Neural cell (in vitro differentiated cells): Measurements from ENCODE around the gene SRCIN1. TPM values are rescaled to one million over a fixed set of nuclear protein-coding genes. Genes with fewer than 3 reads are reported as not detected.

Experiments
- H2AFZ ChIP-seq: fragments of 200-600, 300-800 bp; sonication (generic), shearing (Covaris generic); 2 replicates; pipeline ENCODE4 v1.6.0; 2014; ENCODE audit warnings: low read depth, mild to moderate bottlenecking, antibody characterized with exemption, low read length, moderate library complexity
- H3F3A ChIP-seq: fragments of 200-600 bp; shearing (Covaris generic); 2 replicates; pipeline ENCODE4 v1.6.1; 2016; ENCODE audit warnings: mild to moderate bottlenecking, moderate library complexity, mixed read lengths, antibody characterized with exemption, low read length; ENCODE audit not compliant: insufficient read depth, poor library complexity, severe bottlenecking
- H3K27ac ChIP-seq: fragments of 200-600, 300-800 bp; sonication (generic), shearing (Covaris generic); 2 replicates; pipeline ENCODE4 v1.5.1; 2014; ENCODE audit warnings: mild to moderate bottlenecking, low read length, moderate library complexity
- H3K27me3 ChIP-seq: fragments of 300-800, 200-600 bp; sonication (generic), shearing (Covaris generic); 2 replicates; pipeline ENCODE4 v1.6.0; 2014; ENCODE audit warnings: mild to moderate bottlenecking, low read depth, low read length, moderate library complexity; ENCODE audit not compliant: insufficient read depth
- H3K36me3 ChIP-seq: fragments of 300-800, 200-600 bp; sonication (generic), shearing (Covaris generic); 2 replicates; pipeline ENCODE4 v1.5.1; 2014; ENCODE audit warnings: mild to moderate bottlenecking, antibody characterized with exemption, low read length, moderate library complexity; ENCODE audit not compliant: insufficient read depth
- H3K4me2 ChIP-seq: fragments of 300-800, 200-600 bp; sonication (generic), shearing (Covaris generic); 2 replicates; pipeline ENCODE4 v1.6.0; 2014; ENCODE audit warnings: mild to moderate bottlenecking, low read length
- H3K4me3 ChIP-seq: fragments of 300-800, 200-600 bp; sonication (generic), shearing (Covaris generic); 2 replicates; pipeline ENCODE4 v1.5.1; 2014; ENCODE audit warnings: mild to moderate bottlenecking, low read length, moderate library complexity
- H3K79me2 ChIP-seq: fragments of 200-600 bp; shearing (Covaris generic); replicated peaks from 2 replicates; pipeline ENCODE4 v1.6.0; 2014; ENCODE audit warnings: mild to moderate bottlenecking, low read length, moderate library complexity; ENCODE audit not compliant: insufficient read depth
- H3K9ac ChIP-seq: fragments of 300-800, 200-600 bp; sonication (generic), shearing (Covaris generic); 2 replicates; pipeline ENCODE4 v1.6.1; 2016; ENCODE audit warnings: mild to moderate bottlenecking, low read length, mixed read lengths
- H3K9me2 ChIP-seq: fragments of 200-600 bp; shearing (Covaris generic); 2 replicates; pipeline ENCODE4 v1.6.1; 2016; ENCODE audit warnings: mild to moderate bottlenecking, low read length, mixed read lengths; ENCODE audit not compliant: insufficient read depth
- H3K9me3 ChIP-seq: fragments of 200-600, 300-800 bp; sonication (generic), shearing (Covaris generic); 2 replicates; pipeline ENCODE4 v1.6.1; 2016; ENCODE audit warnings: mild to moderate bottlenecking, mixed run types, low read length, moderate library complexity, mixed read lengths
- H4K20me1 ChIP-seq: fragments of 200-600 bp; shearing (Covaris generic); 2 replicates; pipeline ENCODE4 v1.6.1; 2016; ENCODE audit warnings: mild to moderate bottlenecking, mixed run types; ENCODE audit not compliant: insufficient read depth
- EP300 ChIP-seq: fragments of 450-650 bp; conservative IDR thresholded peaks from 2 replicates; pipeline ENCODE4 v1.6.1; 2014; ENCODE audit warnings: antibody characterized with exemption, mild to moderate bottlenecking, moderate library complexity; ENCODE audit not compliant: poor library complexity, severe bottlenecking
- EZH2 ChIP-seq: fragments of 200-600, 300-800 bp; shearing (Covaris generic), sonication (generic); IDR thresholded peaks from 2 replicates; pipeline ENCODE4 v1.6.1; 2014; ENCODE audit warnings: antibody characterized with exemption, low read length, borderline replicate concordance, mild to moderate bottlenecking; ENCODE audit not compliant: insufficient read depth, poor library complexity, severe bottlenecking
- MXI1 ChIP-seq: fragments of 450-650 bp; conservative IDR thresholded peaks from 2 replicates; pipeline ENCODE4 v1.6.1; 2014; ENCODE audit warnings: antibody characterized with exemption, mild to moderate bottlenecking; ENCODE audit not compliant: poor library complexity, severe bottlenecking
- POLR2AphosphoS5 ChIP-seq: IDR thresholded peaks from 2 replicates; pipeline ENCODE4 v1.6.1; 2012
- RAD21 ChIP-seq: fragments of 450-650 bp; conservative IDR thresholded peaks from 2 replicates; pipeline ENCODE4 v1.6.1; 2014; ENCODE audit warnings: antibody characterized with exemption, mild to moderate bottlenecking, moderate library complexity
- SMC3 ChIP-seq: fragments of 450-650 bp; conservative IDR thresholded peaks from 2 replicates; pipeline ENCODE4 v1.6.1; 2014; ENCODE audit warnings: antibody characterized with exemption, mild to moderate bottlenecking, moderate library complexity; ENCODE audit not compliant: poor library complexity
- TAF1 ChIP-seq: IDR thresholded peaks from 2 replicates; pipeline ENCODE4 v1.6.1; 2012; ENCODE audit warnings: low read depth
- polyA plus RNA-seq: library from polyadenylated mRNA; depleted of rRNA; stranded (reverse); fragments of >200 nt; gene quantifications from 2 replicates; pipeline ENCODE4 v1.2.3, GENCODE V29; 2014
- TF ChIP-seq, protein P1 (sequence below): fragments of 450-650 bp; IDR thresholded peaks from 2 replicates; pipeline ENCODE4 v1.5.1; 2014; ENCODE audit warnings: antibody characterized with exemption, mild to moderate bottlenecking, moderate library complexity; ENCODE audit not compliant: poor library complexity, severe bottlenecking
- TF ChIP-seq, protein P2 (sequence below): IDR thresholded peaks from 2 replicates; pipeline ENCODE4 v1.6.1; 2012; ENCODE audit warnings: borderline replicate concordance

The SRCIN1 gene
- polyA plus RNA-seq, 1 donor from 2014 or later, result 18.0 TPM

DNA sequence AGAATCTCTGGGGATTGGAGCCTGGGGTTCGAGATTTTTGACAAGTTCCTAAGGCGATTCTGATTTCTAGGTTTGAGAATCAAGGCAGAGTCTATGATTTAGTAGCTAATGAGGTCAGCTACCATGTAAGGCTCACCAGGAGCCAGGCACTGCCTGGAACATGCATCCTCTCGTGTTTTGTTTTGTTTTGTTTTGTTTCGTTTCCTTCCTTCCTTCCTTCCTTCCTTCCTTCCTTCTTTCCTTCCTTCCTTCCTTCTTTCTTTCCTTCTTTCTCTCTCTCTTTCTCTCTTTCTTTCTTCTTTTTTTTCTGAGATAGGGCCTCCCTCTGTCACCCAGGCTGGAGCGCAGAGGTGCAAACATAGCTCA is 39.1 kb downstream of the SRCIN1 start:
- no peaks in the 10 kb centered on the region for H3K36me3 ChIP-seq
- no peak for TF ChIP-seq MXI1
- no peak for TF ChIP-seq EP300
- TF ChIP-seq, protein P1, sequence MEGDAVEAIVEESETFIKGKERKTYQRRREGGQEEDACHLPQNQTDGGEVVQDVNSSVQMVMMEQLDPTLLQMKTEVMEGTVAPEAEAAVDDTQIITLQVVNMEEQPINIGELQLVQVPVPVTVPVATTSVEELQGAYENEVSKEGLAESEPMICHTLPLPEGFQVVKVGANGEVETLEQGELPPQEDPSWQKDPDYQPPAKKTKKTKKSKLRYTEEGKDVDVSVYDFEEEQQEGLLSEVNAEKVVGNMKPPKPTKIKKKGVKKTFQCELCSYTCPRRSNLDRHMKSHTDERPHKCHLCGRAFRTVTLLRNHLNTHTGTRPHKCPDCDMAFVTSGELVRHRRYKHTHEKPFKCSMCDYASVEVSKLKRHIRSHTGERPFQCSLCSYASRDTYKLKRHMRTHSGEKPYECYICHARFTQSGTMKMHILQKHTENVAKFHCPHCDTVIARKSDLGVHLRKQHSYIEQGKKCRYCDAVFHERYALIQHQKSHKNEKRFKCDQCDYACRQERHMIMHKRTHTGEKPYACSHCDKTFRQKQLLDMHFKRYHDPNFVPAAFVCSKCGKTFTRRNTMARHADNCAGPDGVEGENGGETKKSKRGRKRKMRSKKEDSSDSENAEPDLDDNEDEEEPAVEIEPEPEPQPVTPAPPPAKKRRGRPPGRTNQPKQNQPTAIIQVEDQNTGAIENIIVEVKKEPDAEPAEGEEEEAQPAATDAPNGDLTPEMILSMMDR, result no peak
- no peak for TF ChIP-seq SMC3
- no peak for TF ChIP-seq POLR2AphosphoS5
- TF ChIP-seq RAD21, result no peak
- no peak for TF ChIP-seq TAF1
- TF ChIP-seq, protein P2, sequence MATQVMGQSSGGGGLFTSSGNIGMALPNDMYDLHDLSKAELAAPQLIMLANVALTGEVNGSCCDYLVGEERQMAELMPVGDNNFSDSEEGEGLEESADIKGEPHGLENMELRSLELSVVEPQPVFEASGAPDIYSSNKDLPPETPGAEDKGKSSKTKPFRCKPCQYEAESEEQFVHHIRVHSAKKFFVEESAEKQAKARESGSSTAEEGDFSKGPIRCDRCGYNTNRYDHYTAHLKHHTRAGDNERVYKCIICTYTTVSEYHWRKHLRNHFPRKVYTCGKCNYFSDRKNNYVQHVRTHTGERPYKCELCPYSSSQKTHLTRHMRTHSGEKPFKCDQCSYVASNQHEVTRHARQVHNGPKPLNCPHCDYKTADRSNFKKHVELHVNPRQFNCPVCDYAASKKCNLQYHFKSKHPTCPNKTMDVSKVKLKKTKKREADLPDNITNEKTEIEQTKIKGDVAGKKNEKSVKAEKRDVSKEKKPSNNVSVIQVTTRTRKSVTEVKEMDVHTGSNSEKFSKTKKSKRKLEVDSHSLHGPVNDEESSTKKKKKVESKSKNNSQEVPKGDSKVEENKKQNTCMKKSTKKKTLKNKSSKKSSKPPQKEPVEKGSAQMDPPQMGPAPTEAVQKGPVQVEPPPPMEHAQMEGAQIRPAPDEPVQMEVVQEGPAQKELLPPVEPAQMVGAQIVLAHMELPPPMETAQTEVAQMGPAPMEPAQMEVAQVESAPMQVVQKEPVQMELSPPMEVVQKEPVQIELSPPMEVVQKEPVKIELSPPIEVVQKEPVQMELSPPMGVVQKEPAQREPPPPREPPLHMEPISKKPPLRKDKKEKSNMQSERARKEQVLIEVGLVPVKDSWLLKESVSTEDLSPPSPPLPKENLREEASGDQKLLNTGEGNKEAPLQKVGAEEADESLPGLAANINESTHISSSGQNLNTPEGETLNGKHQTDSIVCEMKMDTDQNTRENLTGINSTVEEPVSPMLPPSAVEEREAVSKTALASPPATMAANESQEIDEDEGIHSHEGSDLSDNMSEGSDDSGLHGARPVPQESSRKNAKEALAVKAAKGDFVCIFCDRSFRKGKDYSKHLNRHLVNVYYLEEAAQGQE, result no peak
- TF ChIP-seq EZH2, result no peak
- H2AFZ ChIP-seq, result no peak overlapping the region
- H3K4me2 ChIP-seq, result no peak overlapping the region
- H3F3A ChIP-seq, result no peaks in the 10 kb centered on the region
- H3K4me3 ChIP-seq, result no peak overlapping the region
- no peaks in the 10 kb centered on the region for H3K9me3 ChIP-seq
- no peaks in the 10 kb centered on the region for H3K9me2 ChIP-seq
- H3K79me2 ChIP-seq, result no peaks in the 10 kb centered on the region
- H3K9ac ChIP-seq, result no peak overlapping the region
- peaks cover 23% of the 10 kb centered on the region for H3K27me3 ChIP-seq
- peaks cover 10% of the 10 kb centered on the region for H4K20me1 ChIP-seq
- no peak overlapping the region for H3K27ac ChIP-seq

DNA sequence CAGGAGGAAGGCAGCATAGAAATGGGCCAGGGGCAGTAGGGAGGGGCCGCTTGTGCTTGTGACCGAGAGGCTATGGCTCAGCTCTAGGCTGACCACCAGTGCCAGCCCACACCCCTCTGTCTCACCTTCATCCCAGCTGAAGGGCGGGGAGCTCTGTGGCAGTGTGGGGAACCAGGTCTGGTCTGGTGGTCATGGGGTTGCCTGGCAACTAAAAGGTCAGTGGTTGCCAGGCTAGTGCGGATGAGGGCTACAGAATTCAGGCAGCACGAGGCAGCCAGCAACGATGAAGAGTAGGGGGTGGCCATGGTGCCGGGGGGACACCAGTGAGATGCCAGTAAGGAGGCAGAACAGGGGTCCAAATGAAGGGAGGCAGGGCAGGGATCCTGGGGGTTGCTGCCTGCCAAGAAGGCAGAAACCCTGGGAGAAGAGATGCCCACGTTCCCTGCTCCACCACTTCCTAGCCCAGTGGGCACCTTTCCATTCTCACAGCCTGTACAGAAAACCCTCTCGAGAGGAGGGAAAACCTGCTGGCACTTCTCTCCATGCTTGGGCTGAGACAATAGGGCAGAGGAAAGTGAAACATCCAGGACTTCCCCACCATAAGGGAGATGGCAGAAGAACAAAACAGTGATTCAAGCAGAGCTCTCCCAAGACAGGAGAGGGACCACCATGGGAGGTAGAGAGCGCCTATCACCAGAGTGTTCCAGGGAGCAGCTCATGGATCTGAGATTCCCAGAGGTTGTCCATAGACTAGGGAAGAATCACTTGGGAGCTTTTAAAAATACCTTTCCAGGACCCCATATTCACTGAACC is 39.7 kb downstream of the SRCIN1 start:
- no peak overlapping the region for H3K4me2 ChIP-seq
- H4K20me1 ChIP-seq, result peaks cover 6% of the 10 kb centered on the region
- no peaks in the 10 kb centered on the region for H3K9me2 ChIP-seq
- H2AFZ ChIP-seq, result no peak overlapping the region
- peaks cover 23% of the 10 kb centered on the region for H3K27me3 ChIP-seq
- no peaks in the 10 kb centered on the region for H3F3A ChIP-seq
- no peak overlapping the region for H3K9ac ChIP-seq
- no peak overlapping the region for H3K27ac ChIP-seq
- no peaks in the 10 kb centered on the region for H3K9me3 ChIP-seq
- H3K4me3 ChIP-seq, result peak overlapping the region; percentile 16
- TF ChIP-seq RAD21 (no peak), EP300 (no peak), SMC3 (no peak), TAF1 (no peak), EZH2 (no peak), POLR2AphosphoS5 (no peak), MXI1 (no peak)
- TF ChIP-seq, protein P1, result no peak
- TF ChIP-seq, protein P2, result no peak
- H3K36me3 ChIP-seq, result no peaks in the 10 kb centered on the region
- no peaks in the 10 kb centered on the region for H3K79me2 ChIP-seq
